OCI-LY1 (cell line): ENCODE data around the gene RANBP3L.
A peak's percentile ranks its signal among the peaks of the same experiment; 100 is the strongest.

Source experiments
- H2AFZ ChIP-seq: fragments of 200-600 bp; sonication (generic), shearing (Covaris generic); 2 replicates; pipeline ENCODE4 v1.6.0; 2014; ENCODE audit warnings: antibody characterized with exemption, mild to moderate bottlenecking, low read length
- H3F3A ChIP-seq: fragments of 200-600 bp; sonication (generic), shearing (Covaris generic); 2 replicates; pipeline ENCODE4 v1.6.0; 2014; ENCODE audit warnings: mild to moderate bottlenecking, antibody characterized with exemption, low read length, moderate library complexity; ENCODE audit not compliant: insufficient read depth
- H3K27ac ChIP-seq: fragments of 200-600 bp; sonication (generic); 2 replicates; pipeline ENCODE4 v1.5.1; 2014; ENCODE audit warnings: low read length, mixed run types, mild to moderate bottlenecking, low read depth; ENCODE audit not compliant: poor library complexity, severe bottlenecking
- H3K27me3 ChIP-seq: fragments of 200-600 bp; sonication (generic); 2 replicates; pipeline ENCODE4 v1.6.0; 2014; ENCODE audit warnings: antibody characterized with exemption, mild to moderate bottlenecking, low read length, moderate library complexity; ENCODE audit not compliant: insufficient read depth
- H3K36me3 ChIP-seq: fragments of 200-600 bp; sonication (generic); 2 replicates; pipeline ENCODE4 v1.6.1; 2014; ENCODE audit warnings: mild to moderate bottlenecking, antibody characterized with exemption, low read length, moderate library complexity, mixed read lengths; ENCODE audit not compliant: insufficient read depth
- H3K4me1 ChIP-seq: fragments of 200-600 bp; sonication (generic); 2 replicates; pipeline ENCODE4 v1.5.1; 2014; ENCODE audit warnings: mild to moderate bottlenecking, low read length, moderate library complexity; ENCODE audit not compliant: insufficient read depth, severe bottlenecking
- H3K4me2 ChIP-seq: fragments of 200-600 bp; sonication (generic), shearing (Covaris generic); 2 replicates; pipeline ENCODE4 v1.6.1; 2014; ENCODE audit warnings: low read length
- H3K4me3 ChIP-seq: fragments of 200-600 bp; sonication (generic); 2 replicates; pipeline ENCODE4 v1.5.1; 2014; ENCODE audit warnings: low read length, low read depth, mild to moderate bottlenecking, mixed read lengths; ENCODE audit not compliant: poor library complexity, severe bottlenecking
- H3K79me2 ChIP-seq: fragments of 200-600 bp; shearing (Covaris generic); 2 replicates; pipeline ENCODE4 v1.6.1; 2016; ENCODE audit warnings: mixed run types, low read length, mixed read lengths; ENCODE audit not compliant: insufficient read depth
- H3K9ac ChIP-seq: fragments of 200-600 bp; sonication (generic), shearing (Covaris generic); 2 replicates; pipeline ENCODE4 v1.6.1; 2014; ENCODE audit warnings: mild to moderate bottlenecking, low read length, mixed read lengths
- H3K9me2 ChIP-seq: fragments of 200-600 bp; sonication (generic), shearing (Covaris generic); 2 replicates; pipeline ENCODE4 v1.6.1; 2014; ENCODE audit warnings: low read depth, mild to moderate bottlenecking, low read length, mixed read lengths
- H3K9me3 ChIP-seq: fragments of 200-600 bp; shearing (Covaris generic); 2 replicates; pipeline ENCODE4 v1.6.1; 2014; ENCODE audit warnings: low read length, mixed read lengths
- H4K20me1 ChIP-seq: fragments of 200-600 bp; sonication (generic), shearing (Covaris generic); 2 replicates; pipeline ENCODE4 v1.6.0; 2016; ENCODE audit warnings: mild to moderate bottlenecking, low read length; ENCODE audit not compliant: insufficient read depth
- CTCF ChIP-seq: fragments of 200-600 bp; sonication (generic), shearing (Covaris generic); IDR thresholded peaks from 2 replicates; pipeline ENCODE4 v1.5.1; 2017; ENCODE audit warnings: mild to moderate bottlenecking, antibody characterized with exemption, low read length, moderate library complexity, mixed read lengths
- EZH2 ChIP-seq: fragments of 200-600 bp; sonication (generic), shearing (Covaris generic); IDR thresholded peaks from 2 replicates; pipeline ENCODE4 v1.8.0; 2017; ENCODE audit warnings: borderline replicate concordance, mixed run types, mild to moderate bottlenecking, antibody characterized with exemption, low read length, moderate library complexity, mixed read lengths

RANBP3L gene

GRCh38 chr5:36237751-36238150 is 64.0 kb downstream of the RANBP3L start:
- no peaks in the 10 kb centered on the region; the same call in 1 of the 2 replicates for H3K79me2 ChIP-seq
- H3K9ac ChIP-seq = no peak overlapping the region; the same call in 1 of the 2 replicates
- no peaks in the 10 kb centered on the region for H4K20me1 ChIP-seq
- no peaks in the 10 kb centered on the region for H3K36me3 ChIP-seq
- H3F3A ChIP-seq = no peaks in the 10 kb centered on the region
- no peaks in the 10 kb centered on the region for H3K27me3 ChIP-seq
- H3K4me3 ChIP-seq = peak overlapping the region; percentile 87
- H3K9me3 ChIP-seq = no peaks in the 10 kb centered on the region
- peaks cover 68% of the 10 kb centered on the region for H3K4me1 ChIP-seq
- TF ChIP-seq EZH2 (no peak), CTCF (no peak)
- H2AFZ ChIP-seq = no peak overlapping the region
- H3K4me2 ChIP-seq = peak overlapping the region; percentile 87
- H3K27ac ChIP-seq = peak overlapping the region; percentile 71
- no peaks in the 10 kb centered on the region for H3K9me2 ChIP-seq

GRCh38 chr5:36236801-36237200 is 64.9 kb downstream of the RANBP3L start:
- TF ChIP-seq EZH2 (no peak), CTCF (no peak)
- H3K79me2 ChIP-seq = no peaks in the 10 kb centered on the region; the same call in 1 of the 2 replicates
- no peak overlapping the region for H3K4me3 ChIP-seq
- H3K27ac ChIP-seq = peak overlapping the region; percentile 74
- H3K9ac ChIP-seq = no peak overlapping the region
- H3K36me3 ChIP-seq = no peaks in the 10 kb centered on the region
- H4K20me1 ChIP-seq = no peaks in the 10 kb centered on the region
- H3K9me2 ChIP-seq = no peaks in the 10 kb centered on the region
- H3K4me1 ChIP-seq = peaks cover 62% of the 10 kb centered on the region
- peak overlapping the region; percentile 35; the same call in 1 of the 2 replicates for H3K4me2 ChIP-seq
- H3K27me3 ChIP-seq = no peaks in the 10 kb centered on the region
- no peaks in the 10 kb centered on the region for H3F3A ChIP-seq
- no peaks in the 10 kb centered on the region for H3K9me3 ChIP-seq
- H2AFZ ChIP-seq = no peak overlapping the region

- no peak overlapping the region for H3K27ac ChIP-seq
- H3K4me1 ChIP-seq = peaks cover 46% of the 10 kb centered on the region
- H3F3A ChIP-seq = no peaks in the 10 kb centered on the region
- no peaks in the 10 kb centered on the region for H3K9me3 ChIP-seq
- H3K79me2 ChIP-seq = peaks cover 4% of the 10 kb centered on the region
- TF ChIP-seq CTCF (no peak), EZH2 (no peak)
- H3K27me3 ChIP-seq = no peaks in the 10 kb centered on the region
- H4K20me1 ChIP-seq = no peaks in the 10 kb centered on the region
- no peak overlapping the region for H3K9ac ChIP-seq
- H3K36me3 ChIP-seq = no peaks in the 10 kb centered on the region
- no peaks in the 10 kb centered on the region for H3K9me2 ChIP-seq
- H3K4me2 ChIP-seq = no peak overlapping the region
- H2AFZ ChIP-seq = no peak overlapping the region
- no peak overlapping the region for H3K4me3 ChIP-seq
These were observed 69.2 kb downstream of the RANBP3L start for GRCh38 chr5:36232533-36232932.
